ENCODE results near the gene SLC2A9.

Gene SLC2A9

DNA sequence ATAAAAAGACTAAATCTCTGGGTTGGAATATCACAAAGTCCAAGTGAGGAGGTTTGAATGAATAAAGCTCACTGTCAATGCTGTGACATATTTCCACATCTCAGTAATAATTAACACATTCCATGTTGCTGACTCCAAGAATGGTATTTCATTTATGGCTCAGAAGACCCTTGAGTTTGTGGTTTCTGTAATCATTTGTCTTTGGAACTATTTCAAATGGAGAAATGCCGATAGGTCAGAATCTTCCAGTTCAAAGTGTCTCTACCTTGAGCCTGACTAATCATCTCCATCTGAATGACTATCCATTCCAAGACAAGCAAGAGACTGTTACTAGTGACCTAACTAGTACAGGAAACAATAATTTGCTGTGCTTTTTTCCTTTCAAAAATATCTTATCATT lies 24.2 kb upstream of the SLC2A9 start:
- DNase-seq (ENCODE audit: low read depth): no peak

DNA sequence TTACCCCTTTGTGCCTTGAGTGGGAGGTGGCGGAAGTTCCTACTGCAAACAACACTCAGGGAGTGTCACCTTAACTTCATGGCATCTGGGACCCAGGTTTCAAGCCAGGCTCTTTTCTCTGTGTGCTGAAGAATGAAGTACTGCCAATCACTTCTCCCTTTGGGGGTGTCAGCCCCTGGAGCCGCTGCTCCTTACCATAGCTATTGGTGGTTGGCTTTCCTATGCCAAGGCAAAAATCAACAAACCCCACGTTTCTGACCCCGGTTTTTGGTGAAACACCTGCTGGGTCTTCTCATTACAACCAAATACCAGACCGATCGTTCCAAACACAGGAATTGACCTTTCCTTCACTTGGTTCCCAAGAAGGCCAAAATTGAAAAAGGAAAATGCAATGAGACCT lies 19.7 kb upstream of the SLC2A9 start:
- DNase-seq (ENCODE audit: low read depth): no peak

DNA sequence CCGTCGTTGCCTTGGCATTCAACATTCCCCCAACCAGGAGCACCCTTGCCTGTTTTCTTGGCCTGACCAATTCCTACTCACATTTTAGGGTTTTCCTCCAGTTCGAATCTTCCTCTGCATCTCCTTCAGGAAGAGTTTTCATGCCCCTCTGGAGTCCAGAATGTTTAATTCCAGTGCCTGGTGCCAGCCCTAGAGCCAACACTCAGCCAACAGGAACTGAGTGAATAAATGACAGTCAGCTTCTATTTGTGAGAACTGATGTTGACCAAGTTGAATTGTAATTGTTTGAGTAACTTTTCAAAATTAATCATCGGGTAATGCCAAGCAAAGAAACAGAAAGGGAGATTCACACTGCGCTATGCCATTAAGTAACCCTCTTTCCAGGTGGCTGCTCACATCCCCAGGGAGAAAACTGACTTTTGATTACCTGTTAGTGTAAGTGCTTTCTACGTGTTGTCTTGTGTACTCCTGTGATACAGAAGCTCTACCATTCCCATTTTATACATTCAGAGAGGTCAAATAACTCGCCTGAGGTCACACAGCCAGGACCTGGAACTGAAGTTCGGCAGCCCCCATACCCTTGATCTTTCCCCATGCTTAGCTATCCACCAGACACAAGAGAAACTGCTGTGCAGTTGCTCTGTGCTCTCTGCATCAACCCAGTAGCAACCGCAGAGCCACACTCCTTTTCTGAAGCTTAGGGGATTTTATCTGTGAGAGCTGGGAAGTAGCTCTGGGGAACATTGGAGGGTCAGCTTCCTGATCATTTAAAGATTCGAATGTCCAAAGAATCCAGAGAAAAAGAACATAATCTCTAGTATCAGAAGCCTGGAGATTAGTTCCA lies 19.0 kb upstream of the SLC2A9 start:
- no peak for DNase-seq (ENCODE audit: low read depth)

DNA sequence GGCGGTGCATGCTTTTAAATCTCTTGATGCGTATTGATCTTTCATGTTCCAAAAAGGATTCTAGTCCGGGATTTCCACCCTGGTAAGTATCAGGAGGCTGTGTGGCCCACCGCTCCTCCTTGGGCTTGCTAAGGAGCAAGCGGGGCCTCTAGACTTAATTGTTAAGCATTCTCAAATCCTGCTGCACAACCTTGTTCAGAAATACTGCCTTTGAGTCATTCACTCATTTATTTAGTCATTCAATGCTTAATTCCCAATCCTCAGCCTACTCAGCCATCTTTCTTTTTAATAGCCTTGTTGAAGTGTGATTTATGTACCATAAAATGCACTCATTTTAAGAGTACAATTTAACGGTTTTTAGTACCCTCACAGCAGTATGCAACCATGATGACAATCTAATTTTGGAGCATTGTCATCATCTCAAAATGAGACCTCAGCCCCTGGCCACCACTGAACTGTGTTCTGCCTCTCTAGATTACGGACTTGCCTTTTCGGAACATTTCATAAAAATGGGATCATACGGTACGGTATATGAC lies 15.6 kb upstream of the SLC2A9 start:
- no peak for DNase-seq (ENCODE audit: low read depth)

DNA sequence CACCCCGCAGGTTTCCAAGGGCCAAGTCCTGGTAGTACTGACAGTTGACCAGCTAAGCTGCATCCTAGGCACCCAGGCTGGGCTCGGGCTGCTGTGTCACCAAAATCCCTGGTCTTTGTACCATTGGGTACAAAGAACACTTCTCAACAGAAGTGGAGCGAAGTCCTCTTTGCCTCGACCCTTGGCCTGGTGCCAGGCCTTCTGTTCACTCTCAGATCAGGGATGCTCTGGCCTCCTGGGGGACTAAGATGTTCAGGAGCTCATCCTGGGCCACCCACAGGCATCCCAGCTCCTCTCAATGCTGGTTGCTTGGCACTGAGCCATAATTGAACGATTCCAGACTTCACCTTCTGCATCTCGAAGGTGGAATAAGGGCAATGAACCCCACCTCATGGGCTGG lies 13.8 kb upstream of the SLC2A9 start:
- DNase-seq (ENCODE audit: low read depth): no peak

DNA sequence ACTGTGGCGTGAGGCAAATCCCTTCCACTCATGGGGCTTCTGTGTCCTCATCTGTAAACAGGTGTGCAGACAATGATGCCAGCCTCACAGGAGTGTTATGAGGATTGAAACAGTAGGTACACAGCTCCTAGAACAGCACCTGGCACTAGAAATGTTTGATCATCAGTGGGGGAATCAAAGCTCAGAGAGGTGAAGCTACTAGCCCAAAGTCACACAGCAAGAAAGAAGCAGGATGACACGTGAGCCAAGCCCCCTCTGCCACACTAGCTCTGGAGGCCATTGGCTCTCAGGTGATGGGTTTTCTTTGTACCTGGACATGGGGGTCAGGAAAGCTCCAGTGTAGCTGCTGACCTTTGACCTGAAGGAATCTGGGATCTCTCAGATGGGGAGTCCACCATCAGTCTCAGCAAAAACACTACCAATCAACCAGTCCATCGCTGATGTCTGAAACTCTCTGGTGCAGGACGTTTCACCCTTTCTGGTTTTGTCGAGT lies 13.4 kb upstream of the SLC2A9 start:
- no peak for DNase-seq (ENCODE audit: low read depth)

DNA sequence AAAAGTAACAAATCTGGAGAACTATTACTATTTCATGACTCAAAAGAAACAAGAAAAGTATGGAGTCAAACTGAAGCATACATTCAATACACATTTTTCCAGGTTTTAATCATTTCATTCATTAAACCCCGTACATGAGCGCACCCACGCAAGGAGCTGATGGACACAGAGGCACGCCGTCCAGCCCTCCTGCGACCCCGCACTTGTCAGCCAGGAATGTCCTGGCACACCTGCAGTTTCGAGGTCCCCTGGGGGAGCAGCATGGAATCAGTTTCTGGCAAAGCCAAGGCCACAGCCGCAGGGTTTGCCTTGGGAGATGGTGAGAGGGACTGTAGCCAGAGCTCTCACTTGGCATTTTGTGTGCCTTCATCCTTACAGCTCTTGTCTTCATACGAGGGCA lies 12.8 kb upstream of the SLC2A9 start:
- no peak for DNase-seq (ENCODE audit: low read depth)

DNA sequence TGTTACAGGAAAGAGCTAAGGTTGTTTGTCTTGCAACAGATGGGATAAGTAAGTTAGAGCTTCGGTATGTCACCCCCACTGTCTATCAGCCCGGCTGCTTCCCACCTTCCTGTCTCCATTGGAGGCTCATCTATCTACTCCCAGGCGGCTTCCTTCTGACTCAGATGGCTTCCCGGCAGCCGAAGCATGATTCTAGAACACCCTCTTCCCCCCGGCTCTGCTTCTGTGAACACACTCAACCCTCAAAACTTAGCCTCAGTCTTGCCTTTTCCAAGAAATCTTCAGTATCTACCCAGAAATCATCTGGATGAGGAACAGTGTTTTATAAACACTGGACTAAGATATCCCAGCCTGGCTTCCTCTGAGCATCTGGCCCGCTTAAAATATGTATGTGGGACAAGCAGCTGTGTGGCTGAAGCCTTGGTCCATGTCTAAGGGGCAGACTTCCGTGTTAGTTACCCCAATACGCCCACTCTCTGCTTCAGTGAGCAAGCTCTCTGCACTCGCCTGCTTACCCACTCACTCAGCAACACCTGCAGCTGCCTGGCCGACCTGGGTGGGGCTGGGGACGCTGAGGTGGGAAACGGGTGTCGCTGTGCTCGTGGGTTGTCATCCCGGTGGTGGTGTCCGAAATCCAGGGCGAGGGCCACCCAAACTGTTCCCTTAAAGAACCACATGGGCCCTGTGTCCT lies 12.0 kb upstream of the SLC2A9 start:
- DNase-seq (ENCODE audit: low read depth): no peak

DNA sequence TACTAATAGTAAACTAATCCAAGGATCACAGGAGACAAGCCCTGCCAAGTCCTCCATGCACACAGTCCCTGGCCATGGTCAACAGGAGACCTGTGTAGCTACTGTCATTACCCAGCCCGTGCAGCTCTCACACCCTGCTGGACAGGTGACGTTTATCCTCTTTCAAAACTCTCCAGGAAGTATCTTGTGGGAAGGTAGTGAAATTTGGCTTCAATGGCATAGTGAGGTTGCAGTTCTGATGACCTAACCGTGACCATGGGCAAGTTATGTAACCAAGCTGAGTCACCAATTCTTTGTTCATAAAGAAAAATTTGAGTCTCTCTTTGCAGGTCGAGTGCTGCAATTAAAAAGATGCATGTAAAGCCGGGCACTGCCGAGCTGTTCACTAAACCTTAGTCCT lies 11.3 kb upstream of the SLC2A9 start:
- DNase-seq (ENCODE audit: low read depth): no peak

DNA sequence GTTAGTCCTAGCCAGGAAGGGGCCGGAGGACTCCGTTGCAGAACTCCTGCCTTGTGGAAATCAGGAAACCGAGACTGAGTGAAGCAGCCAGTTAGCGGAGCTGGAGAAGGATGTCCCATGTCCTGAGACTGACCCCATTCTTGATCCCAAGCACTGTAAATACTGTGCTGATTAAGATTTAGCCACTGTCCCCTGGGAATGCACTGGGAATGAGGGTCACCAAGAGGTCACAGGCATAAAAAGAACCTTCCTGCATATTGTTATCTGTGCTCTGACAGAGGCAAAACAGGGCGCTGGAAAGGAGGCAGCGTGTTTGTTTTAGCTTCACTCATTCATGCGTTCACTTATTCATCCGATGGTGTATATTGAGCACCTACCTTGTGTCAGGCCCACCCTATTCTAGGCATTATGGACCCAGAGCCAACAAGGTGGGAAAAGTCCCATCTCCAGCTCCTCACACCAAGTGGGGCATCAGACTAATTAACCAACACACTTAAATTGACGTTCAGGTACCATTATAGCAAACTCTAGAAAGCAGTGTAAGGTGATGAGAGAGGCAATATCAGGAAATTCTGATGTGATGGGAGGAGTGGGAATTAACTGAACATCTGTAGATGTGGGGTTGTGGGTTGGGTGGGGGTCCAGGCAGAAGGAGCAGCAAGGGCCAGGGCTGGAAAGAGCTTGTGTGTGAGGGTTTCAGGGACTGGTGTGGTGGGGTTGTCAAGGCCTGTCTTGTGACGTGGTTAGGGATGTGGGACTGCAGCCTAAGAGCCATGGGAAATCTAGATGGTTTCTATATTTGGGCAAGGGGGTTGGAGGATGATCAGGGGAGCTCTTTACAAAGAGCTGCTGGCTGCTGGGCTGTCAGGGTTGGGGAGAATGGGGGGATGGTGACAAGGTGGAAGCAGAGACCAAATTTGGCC lies 10.6 kb upstream of the SLC2A9 start:
- no peak for DNase-seq (ENCODE audit: low read depth)

DNA sequence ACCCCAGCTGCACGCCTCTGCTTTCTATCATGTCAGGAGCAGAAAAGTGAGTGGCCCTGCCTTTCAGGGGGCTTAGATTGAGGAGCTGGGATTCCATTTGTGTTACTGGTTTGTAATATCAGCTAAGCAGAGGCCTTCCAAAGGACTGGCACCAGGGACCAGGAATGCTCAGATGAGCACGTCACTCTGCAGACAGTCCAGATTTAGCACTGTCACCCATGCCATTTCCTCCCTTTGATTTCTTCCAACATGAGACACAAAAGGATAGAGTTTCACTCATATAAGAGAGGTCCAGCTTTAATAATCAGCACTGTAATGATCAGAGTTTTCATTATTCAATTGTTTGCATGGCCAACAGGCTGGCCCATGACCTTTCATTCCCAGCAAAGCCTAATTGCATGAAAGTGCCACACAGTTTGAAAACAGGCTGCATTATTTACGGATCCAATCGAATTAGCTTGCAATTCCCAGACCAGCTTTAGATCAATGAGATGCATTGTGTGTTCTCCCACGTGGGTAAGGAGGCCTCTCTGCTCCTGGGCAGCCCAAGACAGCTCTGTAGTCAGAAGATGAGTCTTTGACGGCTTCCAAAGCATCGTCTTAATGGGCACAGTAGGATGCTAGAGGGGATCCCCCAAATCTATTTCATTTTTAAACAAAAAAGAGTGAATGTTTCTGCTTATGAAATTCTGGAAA lies 9.8 kb upstream of the SLC2A9 start:
- DNase-seq (ENCODE audit: low read depth): no peak

DNA sequence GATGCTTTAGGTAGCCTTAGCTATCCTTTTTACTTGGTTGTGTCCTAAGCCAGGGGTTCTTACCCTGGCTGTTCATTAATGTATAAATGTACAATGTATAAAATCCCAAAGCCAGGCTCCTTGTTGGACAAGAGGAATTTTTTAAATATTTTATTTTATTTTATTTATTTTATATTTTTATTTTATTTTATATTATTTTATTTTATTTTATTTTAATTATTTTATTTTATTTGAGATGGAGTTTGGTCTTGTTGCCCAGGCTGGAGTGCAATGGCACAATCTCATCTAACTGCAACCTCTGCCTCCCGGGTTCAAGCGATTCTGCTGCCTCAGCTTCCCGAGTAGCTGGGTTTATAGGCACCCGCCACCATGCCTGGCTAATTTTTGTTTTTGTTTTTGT lies 8.1 kb upstream of the SLC2A9 start:
- DNase-seq (ENCODE audit: low read depth): no peak

DNA sequence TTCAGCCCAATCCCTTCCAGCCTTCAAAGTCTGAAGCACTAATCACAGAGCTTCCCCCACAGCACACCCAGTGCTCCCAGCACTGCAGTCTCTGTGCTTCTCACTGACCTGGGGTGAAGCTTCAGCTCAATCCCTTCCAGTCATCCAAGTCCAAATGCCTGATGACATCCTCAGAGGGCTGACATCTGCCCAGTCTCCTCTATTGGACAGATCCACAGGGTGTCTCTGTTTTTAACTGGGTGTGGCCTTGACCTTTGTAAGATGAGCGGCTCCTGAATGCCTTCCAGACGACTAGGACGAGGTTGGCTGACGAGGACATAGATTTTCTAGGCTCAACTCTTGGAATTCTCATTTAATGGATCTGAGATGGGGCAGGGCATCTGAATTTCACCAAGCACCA lies 7.6 kb upstream of the SLC2A9 start:
- DNase-seq (ENCODE audit: low read depth): no peak

DNA sequence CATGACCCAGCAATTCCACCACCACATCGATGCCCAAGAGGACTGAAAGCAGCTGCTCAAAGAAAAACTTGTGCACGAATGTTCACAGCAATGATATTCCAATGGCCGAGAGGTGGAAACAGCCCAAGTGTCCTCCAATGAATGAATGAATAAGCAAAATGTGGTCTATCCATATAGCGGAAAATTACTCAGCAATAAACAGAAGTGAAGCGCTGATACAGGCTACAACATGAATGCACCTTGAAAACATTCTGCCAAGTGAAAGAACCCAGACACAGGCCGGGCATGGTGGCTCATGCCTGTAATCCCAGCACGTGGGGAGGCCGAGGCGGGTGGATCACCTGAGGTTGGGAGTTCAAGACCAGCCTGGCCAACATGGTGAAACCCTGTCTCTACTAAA lies 5.2 kb upstream of the SLC2A9 start:
- DNase-seq (ENCODE audit: low read depth): no peak

DNA sequence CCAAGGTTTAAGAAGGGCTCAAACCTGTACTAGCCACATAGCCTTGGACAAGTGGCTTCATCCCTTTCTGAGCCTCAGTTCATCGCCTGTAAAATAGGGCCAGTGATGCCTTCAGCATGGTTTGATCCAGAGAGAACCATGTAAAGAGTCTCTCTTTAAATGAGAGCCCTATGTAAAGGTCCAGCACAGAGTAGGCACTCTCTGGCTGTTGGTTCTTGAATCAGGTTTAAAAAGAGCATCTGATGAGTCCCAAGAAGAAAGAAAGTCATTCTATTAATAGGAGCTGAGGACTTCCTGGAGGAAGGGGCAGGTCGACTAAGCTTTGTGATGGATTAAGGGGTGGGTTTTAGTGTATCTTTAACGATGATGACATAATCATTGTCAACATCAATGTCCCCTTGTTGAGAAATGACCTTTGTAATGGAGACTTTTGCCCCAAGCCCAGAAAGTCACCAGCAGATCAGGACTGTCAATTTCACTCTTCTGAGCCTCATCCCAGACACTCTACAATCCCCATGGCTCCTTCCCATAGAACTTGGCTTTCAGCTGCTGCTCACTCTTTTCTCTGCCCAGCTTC lies 4.0 kb upstream of the SLC2A9 start:
- DNase-seq (ENCODE audit: low read depth): no peak

DNA sequence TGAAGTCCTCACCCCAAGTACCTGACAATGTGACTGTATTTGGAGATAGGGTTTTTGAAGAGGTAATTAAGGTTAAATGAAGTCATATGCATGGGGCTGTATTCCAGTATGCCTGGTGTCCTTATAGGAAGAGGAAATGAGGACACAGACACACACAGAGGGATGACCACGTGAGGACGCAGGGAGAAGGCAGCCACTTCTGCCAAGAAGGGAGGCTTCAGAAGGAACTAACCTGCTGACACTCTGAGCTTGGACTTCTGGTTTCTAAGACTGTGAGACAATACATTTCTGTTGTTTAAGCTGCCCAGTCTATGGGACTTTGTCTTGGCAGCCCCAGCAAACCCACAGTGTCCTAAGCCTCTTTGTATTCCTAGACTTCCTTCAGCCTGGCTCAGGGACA lies 3.0 kb upstream of the SLC2A9 start:
- DNase-seq (ENCODE audit: low read depth): no peak

DNA sequence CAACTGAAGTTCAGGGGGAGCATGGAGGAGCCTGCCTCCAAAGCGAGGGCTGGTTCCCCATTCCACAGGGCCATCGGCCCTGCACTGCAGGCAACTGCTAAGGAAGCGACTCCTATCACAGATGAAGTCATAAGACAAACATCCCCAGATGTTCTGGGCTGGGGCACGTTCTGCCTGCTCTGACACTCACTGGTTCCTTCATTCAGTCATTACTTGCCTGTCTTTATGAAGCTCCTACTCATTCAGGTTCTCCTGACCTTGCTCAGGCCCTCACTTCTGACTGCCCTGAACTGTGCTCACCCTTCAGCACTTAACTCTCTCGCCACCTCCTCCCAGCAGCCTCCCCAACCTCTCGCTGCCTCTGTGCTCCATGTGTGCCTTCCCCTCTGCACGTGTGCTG lies 2.5 kb upstream of the SLC2A9 start:
- DNase-seq (ENCODE audit: low read depth): no peak

DNA sequence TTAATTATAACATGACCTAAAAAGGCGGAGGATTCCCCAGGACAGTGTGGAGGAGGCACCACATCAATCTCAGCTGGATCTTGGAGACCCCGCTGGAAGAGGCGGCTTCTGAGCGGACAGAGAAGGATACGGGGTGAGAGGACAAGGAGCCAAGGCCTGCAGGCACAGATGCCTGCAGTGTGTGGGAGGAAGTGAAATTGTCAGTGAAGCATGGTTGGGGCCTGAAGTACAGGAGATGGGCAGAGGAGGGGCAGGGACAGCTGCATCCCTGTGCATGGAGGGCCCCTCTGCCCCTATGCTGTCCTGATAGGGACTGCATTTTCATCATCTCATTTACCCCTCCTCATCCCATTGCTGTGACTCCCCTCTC lies 1.7 kb upstream of the SLC2A9 start:
- DNase-seq (ENCODE audit: low read depth): no peak

DNA sequence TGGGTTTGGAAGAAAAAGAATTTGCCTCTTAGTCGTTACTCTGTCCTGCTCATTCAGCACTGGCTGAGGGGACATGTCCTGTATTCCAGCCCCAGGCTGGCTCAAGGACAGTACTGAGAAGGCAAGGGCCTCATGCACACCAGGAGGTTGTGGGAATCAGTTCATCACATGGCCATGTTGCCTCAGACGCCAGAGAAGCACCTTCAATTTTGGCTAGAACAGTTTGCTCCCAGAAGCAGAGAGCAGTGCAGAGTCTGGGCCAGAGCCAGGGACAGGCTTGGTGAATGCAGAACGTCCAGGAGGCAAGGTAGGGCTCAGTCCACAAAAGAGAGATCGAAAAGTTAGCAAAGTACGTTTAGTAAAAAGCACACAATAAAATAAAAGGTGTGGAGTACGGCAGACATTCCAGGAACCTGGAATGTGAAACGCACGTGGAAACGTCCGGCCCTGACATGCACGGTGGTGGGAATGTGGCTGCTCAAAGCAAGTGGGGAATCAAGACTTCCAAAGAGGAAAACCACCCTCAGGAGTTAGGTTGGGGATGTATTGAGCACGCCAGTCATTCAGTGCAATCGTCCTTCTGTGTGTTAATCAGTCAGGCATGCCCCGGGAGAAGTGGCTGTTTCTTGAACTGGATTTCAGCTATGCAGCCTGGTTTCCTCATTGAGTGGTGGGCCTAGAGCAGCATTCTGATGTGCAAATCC lies 1.2 kb upstream of the SLC2A9 start:
- no peak for DNase-seq (ENCODE audit: low read depth)

DNA sequence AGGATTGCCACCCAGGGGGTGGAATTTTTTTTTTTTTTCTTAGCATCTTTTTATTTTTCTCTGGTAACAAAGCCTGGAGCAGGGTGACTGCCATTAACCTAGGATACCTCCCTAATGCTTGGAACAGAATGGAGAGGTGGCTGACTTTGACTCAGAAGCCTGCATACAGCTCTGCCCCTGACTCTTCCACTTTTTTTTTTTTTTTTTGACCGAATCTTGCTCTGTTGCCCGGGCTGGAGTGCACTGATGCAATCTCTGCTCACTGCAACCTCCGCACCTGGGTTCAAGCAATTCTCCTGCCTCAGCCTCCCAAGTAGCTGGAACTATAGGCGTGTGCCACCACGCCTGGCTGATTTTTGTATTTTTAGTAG lies 341 bp upstream of the SLC2A9 start:
- DNase-seq (ENCODE audit: low read depth): no peak

DNA sequence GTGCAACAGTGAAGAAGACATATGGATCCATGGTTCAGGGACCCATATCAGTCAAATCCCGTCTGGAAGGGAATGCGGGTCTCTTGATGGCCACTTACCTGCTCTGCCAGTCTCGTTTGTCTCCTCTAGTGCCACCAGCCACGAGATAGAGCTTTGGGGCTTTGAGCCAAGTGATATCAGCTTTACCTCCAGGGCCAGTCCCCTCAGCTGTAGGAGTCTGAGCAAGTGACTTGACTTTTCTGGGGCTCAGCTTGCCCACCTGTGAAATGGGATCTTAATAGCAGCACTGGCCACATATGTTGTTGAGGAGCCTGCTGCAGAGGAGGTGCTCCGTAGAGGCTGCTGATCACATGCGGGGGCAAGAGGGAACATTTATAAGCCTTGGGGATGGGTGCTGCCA lies 1.2 kb downstream of the SLC2A9 start:
- DNase-seq (ENCODE audit: low read depth): no peak

Data from stimulated activated CD8-positive, alpha-beta memory T cell treated with anti-CD3 and anti-CD28 coated beads, Interleukin-12 subunit alpha, Interleukin-12 subunit beta, amount 100 ng/mL, for 1 hour (primary cell).